ENCODE measurements around the gene CACNA2D4.
A peak's percentile ranks its signal among the peaks of the same experiment; 100 is the strongest.

CACNA2D4 gene

GRCh38 chr12:1870998-1871917 lies 47.2 kb downstream of the CACNA2D4 start:
- DNase-seq (ENCODE audit: insufficient read length, low spot score): no peak
- no peak for TF ChIP-seq POLR2A (IDR thresholded peaks at IDR 0.05; ENCODE audit: low read depth, low read length)
- FAIRE-seq: no peak

GRCh38 chr12:1870086-1870485 lies 48.4 kb downstream of the CACNA2D4 start:
- FAIRE-seq (no peak), DNase-seq (ENCODE audit: insufficient read length, low spot score) (no peak)
- no peak for TF ChIP-seq POLR2A (IDR thresholded peaks at IDR 0.05; ENCODE audit: low read depth, low read length)

GRCh38 chr12:1869145-1869544 lies 49.3 kb downstream of the CACNA2D4 start:
- DNase-seq (ENCODE audit: insufficient read length, low spot score): no peak
- FAIRE-seq: no peak
- no peak for TF ChIP-seq POLR2A (IDR thresholded peaks at IDR 0.05; ENCODE audit: low read depth, low read length)

- TF ChIP-seq POLR2A (IDR thresholded peaks at IDR 0.05; ENCODE audit: low read depth, low read length): no peak
- DNase-seq (ENCODE audit: insufficient read length, low spot score) (no peak), FAIRE-seq (no peak)
These were observed 53.1 kb downstream of the CACNA2D4 start for GRCh38 chr12:1865284-1865866.

- no peak for TF ChIP-seq POLR2A (IDR thresholded peaks at IDR 0.05; ENCODE audit: low read depth, low read length)
- DNase-seq (ENCODE audit: insufficient read length, low spot score): no peak
- FAIRE-seq: no peak
These were observed 53.6 kb downstream of the CACNA2D4 start for GRCh38 chr12:1864867-1865266.

GRCh38 chr12:1864456-1864855 lies 54.0 kb downstream of the CACNA2D4 start:
- DNase-seq (ENCODE audit: insufficient read length, low spot score) (no peak), FAIRE-seq (no peak)
- no peak for TF ChIP-seq POLR2A (IDR thresholded peaks at IDR 0.05; ENCODE audit: low read depth, low read length)

GRCh38 chr12:1863823-1864222 lies 54.6 kb downstream of the CACNA2D4 start:
- FAIRE-seq: no peak
- no peak for DNase-seq (ENCODE audit: insufficient read length, low spot score)
- TF ChIP-seq POLR2A (IDR thresholded peaks at IDR 0.05; ENCODE audit: low read depth, low read length): no peak

- DNase-seq (ENCODE audit: insufficient read length, low spot score) (no peak), FAIRE-seq (no peak)
- TF ChIP-seq POLR2A (IDR thresholded peaks at IDR 0.05; ENCODE audit: low read depth, low read length): no peak
These were observed 55.5 kb downstream of the CACNA2D4 start for GRCh38 chr12:1862973-1863372.

- FAIRE-seq (peak; percentile 80), DNase-seq (ENCODE audit: insufficient read length, low spot score) (peak; percentile 78)
- no peak for TF ChIP-seq POLR2A (IDR thresholded peaks at IDR 0.05; ENCODE audit: low read depth, low read length)
These were observed 58.8 kb downstream of the CACNA2D4 start for GRCh38 chr12:1859643-1860042.

- DNase-seq (ENCODE audit: insufficient read length, low spot score) (no peak), FAIRE-seq (no peak)
These were observed 60.0 kb downstream of the CACNA2D4 start for GRCh38 chr12:1858456-1858855.

GRCh38 chr12:1857821-1858220 lies 60.6 kb downstream of the CACNA2D4 start:
- DNase-seq (ENCODE audit: insufficient read length, low spot score): no peak
- FAIRE-seq: no peak
- no peak for TF ChIP-seq POLR2A (IDR thresholded peaks at IDR 0.05; ENCODE audit: low read depth, low read length)

More at GRCh38 chr12:1858456-1858855, 60.0 kb downstream of the CACNA2D4 start:
- no peak for TF ChIP-seq POLR2A (IDR thresholded peaks at IDR 0.05; ENCODE audit: low read depth, low read length)

- TF ChIP-seq POLR2A (IDR thresholded peaks at IDR 0.05; ENCODE audit: low read depth, low read length): no peak
- DNase-seq (ENCODE audit: insufficient read length, low spot score) (no peak), FAIRE-seq (no peak)
These were observed 61.4 kb downstream of the CACNA2D4 start for GRCh38 chr12:1857086-1857485.

GRCh38 chr12:1855241-1855640 lies 63.2 kb downstream of the CACNA2D4 start:
- FAIRE-seq (no peak), DNase-seq (ENCODE audit: insufficient read length, low spot score) (no peak)

GRCh38 chr12:1853716-1854115 lies 64.7 kb downstream of the CACNA2D4 start:
- DNase-seq (ENCODE audit: insufficient read length, low spot score): no peak
- no peak for FAIRE-seq
- TF ChIP-seq POLR2A (IDR thresholded peaks at IDR 0.05; ENCODE audit: low read depth, low read length): no peak

More at GRCh38 chr12:1855241-1855640, 63.2 kb downstream of the CACNA2D4 start:
- no peak for TF ChIP-seq POLR2A (IDR thresholded peaks at IDR 0.05; ENCODE audit: low read depth, low read length)

GRCh38 chr12:1852076-1852475 lies 66.4 kb downstream of the CACNA2D4 start:
- TF ChIP-seq POLR2A (IDR thresholded peaks at IDR 0.05; ENCODE audit: low read depth, low read length): no peak
- FAIRE-seq: no peak

More at GRCh38 chr12:1852076-1852475, 66.4 kb downstream of the CACNA2D4 start:
- DNase-seq (ENCODE audit: insufficient read length, low spot score): no peak

Data from H54 (cell line).